ENCODE results near the gene CARHSP1. TPM values are rescaled to one million over a fixed set of nuclear protein-coding genes. Genes with fewer than 3 reads are reported as not detected.

CARHSP1 gene
- polyA plus RNA-seq, 1 of the 3 experiments (the other 2 are of a cell fraction) = 93.6 TPM

- H3F3A ChIP-seq (replicated peaks; ENCODE audit: insufficient read depth) = peaks cover 3% of the 10 kb centered on the region
- H3K4me3 ChIP-seq (ENCODE audit: low read depth in 2 of 2, low read length in 1 of 2) = no peak overlapping the region
- H3K4me1 ChIP-seq (ENCODE audit: control insufficient read depth in 1 of 2, insufficient read depth in 2 of 2, low read depth in 1 of 2, low read length in 1 of 2) = no peaks in the 10 kb centered on the region; a peak in 1 of 4 replicates
- 94% methylated on average over 4 of the region's 4 CpGs for WGBS (ENCODE audit: low lambda C conversion rate)
- TF ChIP-seq TEAD4 (IDR thresholded peaks at IDR 0.05; ENCODE audit: borderline replicate concordance, insufficient read depth) (no peak), USF1 (IDR thresholded peaks at IDR 0.05; ENCODE audit: borderline replicate concordance, low read depth) (no peak), USF2 (IDR thresholded peaks at IDR 0.05; ENCODE audit: borderline replicate concordance, low read depth, low read length) (no peak), IRF3 (IDR thresholded peaks at IDR 0.05; ENCODE audit: low read depth, low read length) (no peak), CTCF (IDR thresholded peaks at IDR 0.05) (no peak), YY1 (IDR thresholded peaks at IDR 0.05; ENCODE audit: low read depth) (no peak), EZH2phosphoT487 (IDR thresholded peaks at IDR 0.05; ENCODE audit: borderline replicate concordance, low read depth) (no peak), GATA2 (CRISPR knock-in tag; IDR thresholded peaks at IDR 0.05) (no peak)
- DNase-seq = no peak
- H4K20me1 ChIP-seq (ENCODE audit: insufficient read depth) = peaks cover 5% of the 10 kb centered on the region; the same call in 1 of the 2 replicates
- H3K27ac ChIP-seq (ENCODE audit: low read depth in 2 of 2, low read length in 1 of 2) = no peak overlapping the region
- H3K9me3 ChIP-seq = no peaks in the 10 kb centered on the region
- peaks cover 27% of the 10 kb centered on the region for H3K79me2 ChIP-seq (ENCODE audit: insufficient read depth)
- POLR2A ChIA-PET = no interaction called here
- H3K27me3 ChIP-seq (ENCODE audit: insufficient read depth) = no peaks in the 10 kb centered on the region
- no peak overlapping the region for H3K9ac ChIP-seq
- H3K9me2 ChIP-seq = no peaks in the 10 kb centered on the region
- H2AFZ ChIP-seq (ENCODE audit: low read depth) = no peak overlapping the region
- H3K4me2 ChIP-seq = no peak overlapping the region
- peaks cover 68% of the 10 kb centered on the region in 2 experiments for H3K36me3 ChIP-seq (replicated peaks in 1 of 2; ENCODE audit: control insufficient read depth in 1 of 2, insufficient read depth in 2 of 2, low read length in 1 of 2)
- CTCF ChIA-PET = interaction anchor here (1.6 kb wide), 1 partner anchor 12 kb away, joined by 3 read pairs; no protein-coding TSS in a partner anchor
Observed at GRCh38 chr16:8912793-8913192, 44.0 kb upstream of the CARHSP1 start.

GRCh38 chr16:8910811-8911210 lies 42.0 kb upstream of the CARHSP1 start:
- Histone ChIP-seq H3K79me2 (ENCODE audit: insufficient read depth) (peaks cover 27% of the 10 kb centered on the region), H3K4me2 (no peak overlapping the region), H3F3A (replicated peaks; ENCODE audit: insufficient read depth) (peaks cover 11% of the 10 kb centered on the region), H2AFZ (ENCODE audit: low read depth) (no peak overlapping the region), H3K9me3 (no peaks in the 10 kb centered on the region), H3K4me3 (ENCODE audit: low read depth in 2 of 2, low read length in 1 of 2) (no peak overlapping the region), H3K4me1 (ENCODE audit: control insufficient read depth in 1 of 2, insufficient read depth in 2 of 2, low read depth in 1 of 2, low read length in 1 of 2) (no peaks in the 10 kb centered on the region; a peak in 1 of 4 replicates), H3K9ac (no peak overlapping the region), H3K36me3 (replicated peaks in 1 of 2; ENCODE audit: control insufficient read depth in 1 of 2, insufficient read depth in 2 of 2, low read length in 1 of 2) (peaks cover 70 to 74% of the 10 kb centered on the region in 2 experiments), H3K27me3 (ENCODE audit: insufficient read depth) (no peaks in the 10 kb centered on the region), H3K27ac (ENCODE audit: low read depth in 2 of 2, low read length in 1 of 2) (no peak overlapping the region), H3K9me2 (no peaks in the 10 kb centered on the region), H4K20me1 (ENCODE audit: insufficient read depth) (peaks cover 5% of the 10 kb centered on the region)
- 100% methylated on average over 1 of the region's 1 CpG for WGBS (ENCODE audit: low lambda C conversion rate)
- POLR2A ChIA-PET = no interaction called here
- TF ChIP-seq TAF1 (IDR thresholded peaks at IDR 0.05; ENCODE audit: borderline replicate concordance, low read depth, low read length) (no peak), EZH2phosphoT487 (IDR thresholded peaks at IDR 0.05; ENCODE audit: borderline replicate concordance, low read depth) (no peak), MAX (IDR thresholded peaks at IDR 0.05; ENCODE audit: low read depth) (no peak), RFX5 (IDR thresholded peaks at IDR 0.05; ENCODE audit: low read length) (no peak), NRF1 (IDR thresholded peaks at IDR 0.05; ENCODE audit: low read depth, low read length) (no peak), ZBTB33 (IDR thresholded peaks at IDR 0.05; ENCODE audit: borderline replicate concordance, low read depth) (no peak), SIN3A (IDR thresholded peaks at IDR 0.05; ENCODE audit: borderline replicate concordance, low read depth, low read length) (no peak)
- no peak for DNase-seq
- CTCF ChIA-PET = interaction anchor here (0.6 to 3.9 kb wide), 3 partner anchors 25 to 344 kb away, joined by 3 to 21 read pairs (median 10); no protein-coding TSS in a partner anchor

All from SK-N-SH (cell line).